ENCODE data around the gene PLAGL1.

PLAGL1 gene

DNA sequence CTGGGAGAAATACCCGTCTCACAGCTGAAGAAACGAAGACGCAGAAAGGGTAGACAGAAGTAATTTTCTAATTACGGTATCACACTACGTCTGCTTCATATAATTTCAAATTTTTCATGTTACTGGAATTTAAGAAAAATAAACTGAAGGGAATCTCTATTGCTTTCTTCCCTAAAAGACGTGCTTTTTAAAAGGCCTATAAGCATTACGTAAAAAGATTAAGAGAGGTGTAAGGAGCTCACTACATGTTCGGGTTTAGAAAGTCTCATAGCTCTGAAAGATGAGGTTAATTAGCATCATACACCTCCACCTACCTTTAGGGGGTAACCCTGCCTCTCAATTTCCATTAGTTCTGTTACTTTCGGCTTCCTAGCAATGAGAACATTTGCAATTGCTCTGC is 787 bp upstream of the PLAGL1 start:
- no peak for DNase-seq

DNA sequence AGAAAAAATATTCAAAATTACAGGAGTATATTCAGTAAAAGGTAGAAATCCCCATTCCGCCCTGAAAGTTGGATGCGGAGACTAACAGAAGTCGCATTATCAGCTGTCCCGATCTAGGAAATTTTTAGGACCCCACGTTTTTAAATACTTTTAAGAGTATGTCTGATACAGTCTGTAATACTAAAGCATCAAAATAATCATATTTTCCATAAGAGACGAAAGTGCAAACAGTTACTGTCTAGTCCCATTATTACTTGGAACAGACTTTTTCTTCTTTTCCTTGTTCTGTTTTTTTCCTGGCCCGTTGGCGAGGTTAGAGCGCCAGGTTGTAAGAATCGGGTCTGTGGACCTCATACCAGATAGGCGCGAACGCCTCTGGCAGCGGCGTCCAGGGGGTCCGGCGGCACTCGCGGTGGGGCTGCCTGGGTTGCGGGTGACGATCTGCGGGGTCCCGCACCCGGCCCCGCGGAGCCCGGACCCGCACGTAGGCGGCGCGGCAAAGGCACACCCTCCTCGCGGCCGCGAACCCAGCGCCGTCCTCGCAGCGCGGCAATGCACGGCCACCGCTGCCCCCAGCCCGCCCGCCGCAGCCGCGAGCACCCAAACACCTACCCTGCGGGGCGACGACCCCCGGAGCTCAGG is 460 bp downstream of the PLAGL1 start:
- no peak for DNase-seq

DNA sequence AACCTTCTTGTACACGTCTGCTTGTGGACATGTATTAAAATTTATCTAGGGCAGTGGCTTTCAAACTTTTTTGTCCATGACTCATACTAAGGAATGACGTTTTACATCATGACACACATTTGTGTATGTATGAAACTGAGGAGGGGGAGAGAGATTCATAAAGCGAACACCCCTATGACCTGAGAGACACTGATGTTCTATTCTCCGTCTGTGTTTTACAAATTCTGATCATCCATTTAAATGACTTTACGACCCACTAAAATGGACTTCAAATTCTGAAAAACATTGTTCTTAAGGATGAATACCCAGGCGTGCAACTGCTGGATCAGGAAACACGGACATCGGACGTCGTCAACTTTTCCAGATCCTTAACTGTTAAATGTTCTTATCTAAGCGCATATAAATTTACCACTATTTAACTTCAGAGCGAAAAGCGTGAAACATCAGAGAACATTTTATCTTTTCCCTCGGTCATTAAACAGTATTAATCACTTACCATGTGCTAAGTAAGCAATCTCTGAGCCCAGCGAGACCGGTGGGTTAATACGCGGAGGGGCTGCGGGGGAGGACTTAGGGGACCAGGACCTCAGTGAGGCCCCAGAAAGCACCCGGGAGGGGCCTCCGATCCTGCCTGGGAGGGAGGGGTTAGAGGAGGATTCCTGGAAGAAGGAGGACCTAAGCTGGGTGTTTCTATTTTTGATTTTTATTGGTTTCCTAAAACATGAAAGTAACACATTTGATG is 1.2 kb downstream of the PLAGL1 start:
- DNase-seq = no peak

DNA sequence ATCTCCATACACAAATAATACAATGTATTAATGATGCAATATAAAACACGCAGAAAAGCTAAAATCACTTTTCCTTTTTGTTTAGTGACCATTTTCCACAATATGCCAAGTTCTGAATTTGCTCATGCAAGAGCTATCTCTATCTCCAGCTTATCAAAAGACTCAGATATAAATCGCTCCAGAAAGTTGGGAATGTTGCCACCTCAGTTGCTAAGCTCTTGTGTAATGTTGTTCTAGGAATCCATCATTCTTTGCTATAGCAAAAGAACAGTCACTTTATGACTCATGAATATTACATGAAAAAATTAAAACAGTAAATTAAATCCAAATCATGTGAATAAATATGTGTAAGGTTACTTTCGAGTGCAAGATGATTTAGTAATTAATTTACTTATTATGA is 8.7 kb downstream of the PLAGL1 start:
- no peak for DNase-seq

DNA sequence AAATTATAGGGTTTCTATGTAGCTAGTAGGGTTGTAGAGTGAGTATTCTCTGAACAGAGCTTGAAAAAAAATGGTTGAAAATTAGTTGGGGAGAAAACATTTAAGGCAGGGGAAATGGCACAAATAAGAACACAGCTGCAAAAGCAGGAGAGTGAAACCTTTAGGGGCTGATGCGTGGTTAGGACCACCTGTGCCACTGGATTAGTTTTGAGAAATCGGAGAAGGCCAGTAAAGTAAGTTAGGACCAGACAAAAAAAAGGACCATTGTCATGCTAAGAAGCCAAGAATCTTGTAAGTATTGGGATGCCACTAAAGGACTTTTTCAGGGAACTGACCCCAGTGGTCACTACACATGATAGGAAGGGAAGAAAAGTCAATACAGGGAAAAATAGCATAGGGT is 9.4 kb downstream of the PLAGL1 start:
- DNase-seq = no peak

DNA sequence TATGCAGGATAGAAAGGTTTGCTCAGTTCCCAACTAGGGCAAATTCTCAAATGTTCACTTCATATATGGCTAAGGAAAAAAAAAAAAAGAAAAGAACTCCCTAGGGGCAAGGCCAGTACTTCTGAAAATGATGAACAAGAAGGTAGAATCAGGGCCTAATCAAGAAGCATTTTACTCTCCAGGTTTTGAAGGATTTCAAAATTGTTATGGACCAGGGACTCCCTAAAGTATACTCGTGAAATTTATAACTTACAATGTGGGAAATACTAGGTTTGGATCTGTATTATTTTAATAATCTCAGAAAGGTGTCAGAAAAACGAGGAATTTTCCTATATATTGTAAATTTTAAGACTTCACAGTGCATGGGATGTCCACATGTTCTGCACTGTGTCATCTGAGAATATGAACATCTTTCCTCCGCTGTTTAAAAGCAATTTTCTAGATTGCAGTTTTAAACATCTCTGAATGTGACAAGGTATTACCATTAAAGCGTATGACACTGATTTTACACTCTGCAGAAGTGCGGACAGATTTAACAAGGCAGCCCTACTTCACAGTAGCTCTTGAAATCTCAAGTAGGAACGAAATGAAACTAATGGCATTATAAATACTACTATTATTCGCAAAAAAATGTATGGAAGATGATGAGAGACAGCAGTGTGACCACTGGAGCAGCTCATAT is 14.0 kb downstream of the PLAGL1 start:
- no peak for DNase-seq

DNA sequence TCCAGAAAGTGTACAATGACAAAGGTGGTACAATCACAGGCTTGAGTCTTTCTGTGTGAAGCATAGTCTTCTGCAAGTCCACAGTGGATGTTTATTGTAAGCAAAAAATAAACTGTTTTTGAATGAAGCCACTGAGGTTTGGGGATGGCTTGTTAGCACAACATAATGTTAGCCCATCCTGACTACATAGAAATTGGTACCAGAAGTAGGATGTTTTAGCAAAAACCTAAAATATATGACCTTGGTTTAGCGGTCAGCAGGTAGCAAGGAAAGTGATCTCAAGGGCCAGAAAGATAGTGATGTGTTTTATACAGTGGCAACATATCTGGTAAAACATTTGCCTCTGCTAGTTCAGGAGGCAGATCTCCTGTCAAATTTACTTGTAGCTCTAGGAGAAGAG is 15.8 kb downstream of the PLAGL1 start:
- no peak for DNase-seq

DNA sequence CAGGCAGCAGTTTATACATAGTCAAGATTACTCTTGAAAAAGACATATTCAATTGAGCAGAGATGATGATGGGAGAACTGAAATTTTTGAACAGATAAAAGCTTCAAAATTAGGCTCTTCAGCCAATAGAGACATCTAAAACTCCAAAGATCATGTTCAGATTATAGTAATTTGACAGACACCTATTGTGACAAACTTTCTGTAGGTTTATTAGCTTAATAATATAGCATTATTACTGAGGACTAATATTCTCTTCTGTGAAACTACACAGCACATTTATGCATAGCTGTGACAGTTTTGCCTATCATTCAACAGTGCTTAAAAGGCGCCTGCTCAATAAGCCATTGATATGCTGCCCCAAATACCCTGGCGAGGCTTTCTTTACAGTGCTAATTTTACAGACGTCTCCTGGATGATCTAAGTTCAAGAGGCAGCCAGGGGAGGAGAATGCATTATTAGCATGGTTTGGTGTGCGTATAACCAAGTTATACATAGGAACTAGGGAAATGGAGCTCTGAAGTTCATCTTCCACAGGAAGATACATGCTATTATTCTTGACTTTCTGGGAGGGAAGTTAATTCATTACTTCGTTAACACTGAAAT is 21.5 kb downstream of the PLAGL1 start:
- DNase-seq = no peak

DNA sequence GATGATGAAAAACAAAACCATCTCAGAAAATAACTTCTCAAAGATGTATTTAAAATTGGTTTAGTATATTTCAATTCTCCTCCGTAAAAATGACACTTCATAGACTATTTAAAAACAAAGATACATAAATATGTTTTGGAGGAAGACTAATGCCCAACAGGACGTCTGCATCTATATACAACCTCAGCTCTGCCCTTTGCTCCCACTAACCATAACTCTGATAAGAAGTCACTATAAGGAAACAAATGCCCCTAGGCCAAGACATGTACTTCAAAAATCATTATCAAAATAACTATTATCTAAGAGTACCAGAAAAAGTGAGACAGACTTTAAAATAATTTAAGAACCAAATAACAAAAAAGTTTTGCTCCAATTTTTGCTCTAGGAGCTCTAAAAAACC is 23.4 kb downstream of the PLAGL1 start:
- no peak for DNase-seq

DNA sequence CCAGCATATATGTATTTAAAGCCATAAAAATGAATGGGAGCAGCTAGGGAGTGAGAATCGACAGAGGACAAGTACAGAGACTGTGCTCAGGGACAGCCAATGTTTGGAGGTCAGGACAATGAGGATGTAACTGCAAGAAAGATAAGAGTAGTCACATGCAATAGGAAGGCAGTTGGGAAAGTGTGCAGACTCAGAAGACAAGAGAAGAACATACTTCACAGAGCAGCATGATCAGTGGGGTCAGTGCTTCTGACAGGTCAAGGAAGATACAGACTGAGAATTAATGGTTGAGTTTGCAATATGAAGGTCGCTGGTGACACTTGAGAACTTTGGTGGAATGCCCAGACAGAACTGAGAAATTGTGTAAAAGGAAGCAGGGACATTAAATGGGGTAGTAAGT is 25.1 kb downstream of the PLAGL1 start:
- no peak for DNase-seq

DNA sequence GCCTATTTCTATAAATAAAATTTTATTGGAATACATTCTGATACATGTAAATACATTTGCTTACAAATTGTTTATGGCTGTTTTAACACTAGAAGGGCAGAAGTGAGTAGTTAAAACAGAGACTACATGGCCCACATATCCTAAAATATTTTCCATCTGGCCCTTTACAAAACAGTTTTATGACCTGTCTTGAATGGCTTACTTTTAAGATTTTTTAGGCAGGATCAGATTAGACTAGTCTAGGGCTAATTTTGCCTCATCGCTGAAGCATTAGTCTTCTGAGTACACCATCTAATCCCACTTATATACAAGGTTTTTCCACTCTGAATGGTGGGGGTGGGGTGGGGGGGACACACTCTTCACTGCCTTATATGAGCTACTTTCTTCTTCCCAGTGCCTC is 27.1 kb downstream of the PLAGL1 start:
- DNase-seq = no peak

DNA sequence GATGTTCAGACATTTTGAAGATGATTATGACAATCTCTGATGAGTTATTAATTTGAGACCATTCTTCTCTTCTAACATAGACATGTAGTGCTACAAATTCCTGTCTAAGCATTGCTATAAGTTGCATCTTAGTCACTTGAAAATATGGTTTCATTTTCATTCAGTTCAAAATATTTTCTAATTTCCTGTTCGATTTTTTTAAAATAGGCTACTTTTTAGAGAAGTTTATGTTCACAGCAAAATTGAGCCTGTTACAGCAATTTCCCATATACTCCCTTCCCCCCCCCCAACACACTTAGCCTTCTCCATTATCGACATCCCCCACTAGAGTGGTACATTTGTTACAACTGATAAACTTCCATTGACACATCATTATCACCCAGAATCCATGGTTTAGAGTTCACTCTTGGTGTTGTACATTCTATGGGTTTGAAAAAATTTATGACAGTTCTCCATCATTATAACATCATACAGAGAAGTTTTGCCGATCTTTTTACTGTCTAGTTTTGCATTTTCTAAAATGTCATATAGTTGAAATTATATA is 31.2 kb downstream of the PLAGL1 start:
- no peak for DNase-seq

DNA sequence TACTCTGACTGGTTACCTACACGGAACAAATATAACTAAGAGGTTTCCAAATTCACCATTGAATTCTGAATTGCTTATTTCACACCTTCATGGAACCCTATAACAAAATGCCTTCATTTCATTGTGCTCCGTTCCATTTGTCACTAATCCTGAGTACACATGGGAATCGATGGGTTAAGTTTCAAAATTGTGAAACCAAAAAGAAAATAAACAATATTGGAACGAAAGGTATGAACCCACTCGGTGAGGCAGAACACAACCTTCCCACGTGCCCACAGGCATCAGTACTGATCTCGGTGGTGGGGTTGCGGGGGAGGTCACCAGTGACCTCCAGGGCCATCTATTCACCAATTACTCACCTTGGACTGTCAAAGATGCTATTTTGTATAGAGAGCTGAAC is 34.0 kb downstream of the PLAGL1 start:
- no peak for DNase-seq

DNA sequence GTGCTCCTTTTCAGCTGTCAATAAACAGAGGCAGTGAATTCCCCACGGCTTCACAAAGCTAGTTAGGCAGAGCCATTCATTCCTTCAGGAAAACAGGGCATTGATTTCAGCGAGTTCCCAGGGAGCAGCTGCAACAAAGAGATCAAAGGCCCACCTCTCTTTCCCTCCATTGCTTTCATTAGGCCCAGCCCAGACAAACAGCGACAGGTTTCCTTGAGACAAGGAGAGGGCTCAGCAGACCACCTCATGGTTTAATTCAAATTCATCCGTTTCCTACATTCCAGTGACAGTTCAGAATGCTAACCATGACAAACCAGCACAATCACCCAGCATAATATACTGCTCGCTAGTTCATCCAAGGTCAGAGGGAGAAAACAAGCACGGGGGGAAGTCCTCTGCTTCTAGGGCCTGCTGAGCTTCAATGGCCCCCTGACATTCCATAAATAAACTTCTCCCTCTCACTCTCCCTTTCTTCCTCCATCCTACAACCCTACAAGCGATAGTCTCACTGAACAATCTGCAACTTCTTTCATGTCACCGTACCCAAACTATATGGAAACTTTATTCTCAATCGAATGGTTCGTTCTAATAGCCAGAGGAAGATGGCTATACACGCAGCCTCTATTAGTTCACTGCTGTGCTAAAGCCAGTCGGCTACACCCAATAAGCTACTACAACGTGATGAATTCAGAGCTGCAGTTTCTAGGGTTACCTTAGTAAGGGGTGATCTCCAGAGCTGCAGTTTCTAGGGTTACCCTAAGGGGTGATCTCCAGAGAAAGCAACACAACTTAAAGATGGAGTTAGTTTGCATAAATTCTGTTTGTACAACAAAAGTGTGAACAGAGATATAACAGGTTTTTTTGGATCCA is 34.7 kb downstream of the PLAGL1 start:
- no peak for DNase-seq

DNA sequence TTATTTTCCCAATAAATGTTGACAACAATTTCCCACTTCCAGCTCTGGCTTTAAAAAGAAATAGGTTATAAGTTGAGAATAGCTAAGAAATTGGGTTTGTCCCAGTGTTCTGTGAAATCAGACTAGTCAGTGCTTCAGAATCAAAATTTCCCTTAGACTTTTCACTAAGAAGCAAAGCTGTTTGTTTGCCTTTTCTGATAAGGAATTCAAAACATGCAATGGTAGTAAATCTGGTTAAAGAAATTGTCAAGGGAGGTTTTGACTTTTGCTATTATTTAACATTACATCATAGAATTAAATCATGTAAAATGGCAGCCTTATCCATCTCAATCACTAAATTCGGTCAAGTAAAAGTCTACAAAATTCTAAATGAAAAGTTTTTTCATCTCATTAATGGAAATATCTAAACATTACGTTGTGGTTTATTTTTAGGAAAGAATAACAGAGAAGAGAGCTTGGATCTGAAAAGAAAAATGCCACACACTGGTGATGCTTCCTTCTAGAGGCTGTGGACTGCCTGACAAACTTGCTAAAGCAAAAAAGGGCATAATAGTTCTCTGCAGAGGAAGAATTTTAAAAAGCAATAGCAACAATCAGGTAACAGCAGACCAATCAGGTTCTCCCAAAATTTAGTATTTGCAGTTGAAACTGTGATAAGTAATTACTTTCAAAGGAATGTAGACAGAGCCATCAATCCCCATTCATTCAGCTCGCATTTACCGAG is 36.4 kb downstream of the PLAGL1 start:
- no peak for DNase-seq

DNA sequence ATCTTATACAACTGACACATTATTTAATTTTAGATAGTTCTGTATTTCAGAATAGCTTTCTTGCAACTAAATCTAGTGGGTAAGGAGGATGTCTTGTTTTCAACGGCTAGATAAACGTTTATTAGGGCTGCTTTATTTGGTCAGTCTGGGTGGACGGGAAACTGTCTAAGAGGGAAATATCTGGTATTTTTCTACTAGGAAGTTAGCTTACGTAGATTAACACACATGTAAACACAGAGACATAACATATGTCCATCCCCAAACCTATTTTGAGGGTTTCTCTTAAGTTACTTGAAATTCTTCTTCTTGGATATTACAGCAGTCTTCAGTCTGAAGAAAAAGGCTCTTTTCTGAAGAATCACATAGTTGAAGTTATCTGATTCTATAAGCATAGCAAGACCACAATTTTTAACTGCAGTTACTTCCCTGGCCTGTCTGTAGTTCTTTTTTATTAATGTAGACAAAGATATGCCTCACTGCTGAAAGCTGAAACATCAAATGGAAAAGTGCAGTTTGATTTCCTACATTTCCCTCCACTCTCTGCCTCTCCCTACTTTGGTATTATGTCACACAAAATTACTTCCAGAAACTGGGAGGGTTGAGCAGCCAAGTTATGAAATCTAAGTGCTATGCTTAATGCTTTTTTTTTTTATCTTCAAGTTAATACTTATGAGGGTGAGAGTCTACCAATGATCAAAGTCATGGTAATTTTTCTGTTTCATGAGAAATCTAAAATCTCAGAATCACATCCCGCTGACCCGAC is 37.4 kb downstream of the PLAGL1 start:
- no peak for DNase-seq

DNA sequence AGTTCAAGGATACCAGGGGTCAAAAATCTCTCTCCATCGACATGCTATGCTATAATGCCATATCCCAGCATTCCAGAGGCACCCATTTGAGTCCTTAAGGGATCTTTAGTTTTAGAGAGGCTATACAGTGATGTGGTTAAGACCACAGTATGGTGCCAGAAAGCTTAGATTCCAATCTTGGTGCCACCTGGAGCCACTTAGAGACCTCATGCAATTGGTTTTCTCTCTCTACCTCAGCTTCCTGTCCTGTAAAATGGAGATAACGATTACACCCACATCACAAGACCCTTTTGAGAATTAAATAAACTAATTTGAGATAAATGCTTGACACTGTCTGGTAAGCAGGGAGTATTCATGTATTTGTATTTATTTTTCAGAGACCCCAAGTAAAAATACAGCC is 39.0 kb downstream of the PLAGL1 start:
- DNase-seq = no peak

DNA sequence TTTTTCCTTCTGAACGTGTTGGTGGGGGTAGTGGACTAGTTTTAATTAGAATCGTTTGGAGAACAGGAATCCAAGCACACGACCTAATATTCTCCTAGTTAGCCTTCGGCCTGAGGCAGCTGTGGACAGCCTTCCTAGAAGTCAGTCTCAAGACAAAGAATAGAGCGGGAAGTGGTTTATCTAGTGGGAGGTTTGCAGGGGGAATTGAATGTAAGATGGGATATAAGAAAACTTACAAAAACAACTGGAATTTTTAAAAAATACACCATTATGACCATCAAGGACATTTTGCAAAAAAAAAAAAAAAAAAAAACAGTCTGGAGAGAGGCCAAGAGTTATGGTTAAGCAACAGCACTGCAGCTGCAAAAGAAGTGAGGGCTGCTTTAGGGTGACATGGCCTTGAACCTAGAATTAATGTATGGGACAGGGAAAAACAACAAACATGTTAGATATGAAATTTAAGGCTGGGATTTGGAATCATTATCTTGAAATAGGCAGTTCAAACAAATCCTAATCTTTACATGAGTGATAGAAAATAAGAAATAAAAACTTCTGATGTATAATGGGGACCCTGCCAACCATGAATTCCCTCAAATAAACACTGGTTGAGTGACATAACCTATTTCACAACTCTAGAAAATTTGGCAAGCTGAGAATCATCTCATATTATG is 40.2 kb downstream of the PLAGL1 start:
- no peak for DNase-seq

DNA sequence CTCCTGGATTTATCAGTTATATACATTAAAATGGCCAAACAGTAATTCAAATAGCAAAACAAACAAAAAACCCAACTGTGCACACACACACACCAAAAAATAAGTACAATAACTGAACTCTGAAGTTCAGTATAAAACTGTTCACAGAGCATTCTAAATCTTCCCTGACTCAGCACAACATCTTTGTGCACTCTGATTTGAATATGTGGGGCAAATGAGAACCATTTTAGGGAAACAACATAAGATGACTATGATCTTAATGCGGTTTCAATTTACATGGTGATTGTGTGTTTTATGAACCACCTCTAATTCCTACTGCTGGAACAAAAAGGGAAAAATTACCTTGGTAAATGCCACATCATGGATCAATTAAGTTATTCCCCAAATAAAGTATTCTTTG is 41.7 kb downstream of the PLAGL1 start:
- DNase-seq = no peak

DNA sequence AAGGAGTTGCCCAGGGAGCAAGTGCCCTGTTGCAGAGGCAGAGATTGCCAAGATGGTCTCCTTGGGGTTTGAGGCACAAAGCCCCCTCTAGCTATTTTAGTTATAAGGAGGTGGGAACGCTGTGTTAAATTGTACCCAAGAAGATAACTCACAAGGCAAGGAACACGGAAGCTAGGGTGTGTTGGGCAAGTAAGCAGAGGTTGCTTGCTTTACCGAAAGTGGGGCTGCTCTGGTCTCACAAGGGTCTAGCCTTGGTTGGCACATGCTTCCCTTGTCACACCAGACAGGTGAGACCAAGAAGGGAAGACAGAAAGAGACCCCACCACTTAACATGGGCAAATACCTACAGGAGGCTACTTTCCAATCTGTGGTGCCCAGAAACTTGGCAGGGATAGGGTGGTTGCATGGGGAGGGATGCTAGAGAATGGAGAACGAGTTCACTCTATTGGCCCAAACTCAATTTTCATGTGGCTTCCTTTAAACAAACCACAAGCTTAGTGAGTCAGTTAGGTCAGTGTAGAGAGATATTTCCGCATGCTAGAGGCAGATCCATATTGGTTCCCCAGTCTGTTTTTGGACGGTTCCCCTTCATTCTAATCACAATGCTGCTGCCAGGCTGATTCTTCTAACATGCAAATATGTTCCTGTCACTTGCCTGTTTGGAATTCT is 42.4 kb downstream of the PLAGL1 start:
- no peak for DNase-seq

Data from SW 1271 (cell line).